GM19395 (cell line): ENCODE measurements around the gene MARS1.
"Not testable (repeated sequence)": the region's sequence is repeated elsewhere in the genome, so short reads cannot be mapped to it uniquely, and the experiment has no call there.

ENCODE experiments used
- ATAC-seq: cut with Tn5 transposase; IDR thresholded peaks from one replicate; pipeline ENCODE4 v1.9.1; 2021; ENCODE audit warnings: mild to moderate bottlenecking, moderate library complexity; ENCODE audit not compliant: unreplicated experiment

The MARS1 gene

GRCh38 chr12:57487597-57488401, at the start of gene MARS1:
TSS of gene MARS1 (plus strand) at chr12:57488068. CDS start at chr12:57488091, 23 bp downstream.
- peak; percentile 98 for ATAC-seq

GRCh38 chr12:57438400-57438799, 49.5 kb upstream of the MARS1 start:
- ATAC-seq: no peak

GRCh38 chr12:57439762-57440266, 48.1 kb upstream of the MARS1 start:
- no peak for ATAC-seq

- not testable (repeated sequence) for ATAC-seq
Observed at GRCh38 chr12:57441393-57441792, 46.5 kb upstream of the MARS1 start.

- no peak for ATAC-seq
Observed at GRCh38 chr12:57441846-57442427, 45.9 kb upstream of the MARS1 start.

- not testable (repeated sequence) for ATAC-seq
Observed at GRCh38 chr12:57444337-57444736, 43.5 kb upstream of the MARS1 start.

- no peak for ATAC-seq
Observed at GRCh38 chr12:57444744-57445143, 43.1 kb upstream of the MARS1 start.

GRCh38 chr12:57446292-57446960, 41.4 kb upstream of the MARS1 start:
- ATAC-seq: no peak

GRCh38 chr12:57448669-57449068, 39.2 kb upstream of the MARS1 start:
- ATAC-seq: no peak

- ATAC-seq: no peak
Observed at GRCh38 chr12:57449375-57449774, 38.5 kb upstream of the MARS1 start.

GRCh38 chr12:57450057-57450456, 37.8 kb upstream of the MARS1 start:
- no peak for ATAC-seq

- no peak for ATAC-seq
Observed at GRCh38 chr12:57451233-57451778, 36.6 kb upstream of the MARS1 start.

- no peak for ATAC-seq
Observed at GRCh38 chr12:57452181-57452936, 35.5 kb upstream of the MARS1 start.

GRCh38 chr12:57452937-57453509, 34.8 kb upstream of the MARS1 start:
- ATAC-seq: no peak

GRCh38 chr12:57454213-57454565, 33.7 kb upstream of the MARS1 start:
- ATAC-seq: no peak

- ATAC-seq: no peak
Observed at GRCh38 chr12:57454566-57455373, 33.1 kb upstream of the MARS1 start, which contains the start of gene INHBE. TSS of gene INHBE (plus strand) at chr12:57455307. CDS start at chr12:57455537, 230 bp downstream.

GRCh38 chr12:57455374-57456144, 32.3 kb upstream of the MARS1 start:
- no peak for ATAC-seq

- no peak for ATAC-seq
Observed at GRCh38 chr12:57456145-57456700, 31.6 kb upstream of the MARS1 start.
